Nephron (organoid): ENCODE results near the gene SHH.

Experiments used
- H3K27ac Mint-ChIP-seq, 3 experiments: 2 replicates each; pipeline ENCODE4 v1.8.0; 2020; ENCODE audit warnings: mixed read lengths in 3 of 3, mild to moderate bottlenecking in 2 of 3, moderate library complexity in 1 of 3
- H3K27me3 Mint-ChIP-seq: 2 replicates; pipeline ENCODE4 v1.8.0; 2021; ENCODE audit warnings: low read depth, mild to moderate bottlenecking, moderate library complexity, mixed read lengths
- H3K36me3 Mint-ChIP-seq: 2 replicates; pipeline ENCODE4 v1.8.0; 2020; ENCODE audit warnings: low read depth, mixed read lengths
- H3K4me1 Mint-ChIP-seq: 2 replicates; pipeline ENCODE4 v1.8.0; 2020; ENCODE audit warnings: mixed read lengths
- H3K4me3 Mint-ChIP-seq, 3 experiments: 2 replicates each; pipeline ENCODE4 v1.8.0; 2020; ENCODE audit warnings: mild to moderate bottlenecking in 3 of 3, mixed read lengths in 3 of 3, moderate library complexity in 2 of 3
- H3K9me3 Mint-ChIP-seq: 2 replicates; pipeline ENCODE4 v1.8.0; 2020; ENCODE audit warnings: mixed read lengths
- TF ChIP-seq, protein P1 (sequence below), 3 experiments: fragments of 200-600 bp; sonication (generic); IDR thresholded peaks; one replicate each; pipeline ENCODE4 v1.5.0; 2021; ENCODE audit warnings: antibody characterized with exemption in 3 of 3; ENCODE audit not compliant: unreplicated experiment in 3 of 3

SHH gene

DNA sequence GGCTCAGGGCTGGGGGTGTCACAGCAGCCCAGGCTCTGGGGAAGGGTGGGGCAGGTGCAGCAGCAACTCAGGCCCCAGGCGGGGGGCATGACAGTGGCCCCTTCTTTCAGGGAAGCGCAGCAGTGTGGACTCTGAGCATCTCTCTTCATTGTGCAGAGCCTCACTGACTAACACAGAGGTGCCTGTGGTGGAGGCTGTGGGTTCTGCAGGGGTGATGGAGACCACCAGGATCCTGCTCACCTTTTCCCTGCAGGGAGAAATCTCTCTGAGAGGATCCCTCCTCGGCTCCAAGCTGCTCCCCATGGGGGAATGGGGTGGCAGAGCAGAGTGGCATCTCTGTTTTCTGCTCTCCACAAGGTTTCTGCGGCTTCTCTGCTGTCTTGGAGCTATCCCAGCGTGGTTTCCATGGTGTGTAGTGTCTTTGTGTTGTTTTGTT is 37.8 kb upstream of the SHH start:
- Mint-ChIP-seq H3K4me1 (no peaks in the 10 kb centered on the region), H3K36me3 (no peaks in the 10 kb centered on the region), H3K9me3 (peaks cover 4% of the 10 kb centered on the region), H3K4me3 (no peak overlapping the region), H3K27me3 (peaks cover 19% of the 10 kb centered on the region), H3K27ac (no peak overlapping the region)
- TF ChIP-seq, protein P1, sequence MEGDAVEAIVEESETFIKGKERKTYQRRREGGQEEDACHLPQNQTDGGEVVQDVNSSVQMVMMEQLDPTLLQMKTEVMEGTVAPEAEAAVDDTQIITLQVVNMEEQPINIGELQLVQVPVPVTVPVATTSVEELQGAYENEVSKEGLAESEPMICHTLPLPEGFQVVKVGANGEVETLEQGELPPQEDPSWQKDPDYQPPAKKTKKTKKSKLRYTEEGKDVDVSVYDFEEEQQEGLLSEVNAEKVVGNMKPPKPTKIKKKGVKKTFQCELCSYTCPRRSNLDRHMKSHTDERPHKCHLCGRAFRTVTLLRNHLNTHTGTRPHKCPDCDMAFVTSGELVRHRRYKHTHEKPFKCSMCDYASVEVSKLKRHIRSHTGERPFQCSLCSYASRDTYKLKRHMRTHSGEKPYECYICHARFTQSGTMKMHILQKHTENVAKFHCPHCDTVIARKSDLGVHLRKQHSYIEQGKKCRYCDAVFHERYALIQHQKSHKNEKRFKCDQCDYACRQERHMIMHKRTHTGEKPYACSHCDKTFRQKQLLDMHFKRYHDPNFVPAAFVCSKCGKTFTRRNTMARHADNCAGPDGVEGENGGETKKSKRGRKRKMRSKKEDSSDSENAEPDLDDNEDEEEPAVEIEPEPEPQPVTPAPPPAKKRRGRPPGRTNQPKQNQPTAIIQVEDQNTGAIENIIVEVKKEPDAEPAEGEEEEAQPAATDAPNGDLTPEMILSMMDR (IDR thresholded peaks at IDR 0.05; ENCODE audit: unreplicated experiment in 3 of 3) = no peak

- Mint-ChIP-seq H3K27me3 (peaks cover 19% of the 10 kb centered on the region), H3K36me3 (no peaks in the 10 kb centered on the region), H3K4me1 (no peaks in the 10 kb centered on the region), H3K27ac (no peak overlapping the region), H3K4me3 (no peak overlapping the region), H3K9me3 (no peaks in the 10 kb centered on the region)
- TF ChIP-seq, protein P1 (IDR thresholded peaks at IDR 0.05; ENCODE audit: unreplicated experiment in 3 of 3) = no peak
Observed at GRCh38 chr7:155848691-155849669, 36.7 kb upstream of the SHH start.

GRCh38 chr7:155847821-155848435 is 35.7 kb upstream of the SHH start:
- no peak overlapping the region for H3K4me3 Mint-ChIP-seq
- H3K4me1 Mint-ChIP-seq = no peaks in the 10 kb centered on the region
- peaks cover 24% of the 10 kb centered on the region for H3K27me3 Mint-ChIP-seq
- H3K36me3 Mint-ChIP-seq = no peaks in the 10 kb centered on the region
- TF ChIP-seq, protein P1 (IDR thresholded peaks at IDR 0.05; ENCODE audit: unreplicated experiment in 3 of 3) = no peak
- no peaks in the 10 kb centered on the region for H3K9me3 Mint-ChIP-seq
- no peak overlapping the region for H3K27ac Mint-ChIP-seq

DNA sequence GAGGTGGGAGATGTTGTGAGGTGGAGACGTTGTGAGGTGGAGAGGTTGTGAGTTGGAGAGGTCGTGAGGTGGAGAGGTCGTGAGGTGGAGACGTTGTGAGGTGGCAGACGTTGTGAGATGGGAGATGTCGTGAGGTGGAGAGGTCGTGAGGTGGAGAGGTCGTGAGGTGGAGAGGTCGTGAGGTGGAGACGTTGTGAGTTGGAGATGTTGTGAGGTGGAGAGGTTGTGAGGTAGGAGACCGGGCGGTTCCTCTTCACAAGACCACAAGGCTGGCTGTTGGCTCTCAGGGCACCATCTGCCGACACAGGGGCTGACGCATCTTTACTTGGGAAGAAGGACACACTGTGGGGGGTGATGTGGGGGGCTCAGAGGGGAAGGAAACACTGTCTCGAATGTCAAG is 34.7 kb upstream of the SHH start:
- TF ChIP-seq, protein P1 (IDR thresholded peaks at IDR 0.05; ENCODE audit: unreplicated experiment in 3 of 3) = no peak
- Mint-ChIP-seq H3K9me3 (no peaks in the 10 kb centered on the region), H3K36me3 (no peaks in the 10 kb centered on the region), H3K4me1 (no peaks in the 10 kb centered on the region), H3K4me3 (no peak overlapping the region), H3K27me3 (peaks cover 19% of the 10 kb centered on the region), H3K27ac (no peak overlapping the region)

DNA sequence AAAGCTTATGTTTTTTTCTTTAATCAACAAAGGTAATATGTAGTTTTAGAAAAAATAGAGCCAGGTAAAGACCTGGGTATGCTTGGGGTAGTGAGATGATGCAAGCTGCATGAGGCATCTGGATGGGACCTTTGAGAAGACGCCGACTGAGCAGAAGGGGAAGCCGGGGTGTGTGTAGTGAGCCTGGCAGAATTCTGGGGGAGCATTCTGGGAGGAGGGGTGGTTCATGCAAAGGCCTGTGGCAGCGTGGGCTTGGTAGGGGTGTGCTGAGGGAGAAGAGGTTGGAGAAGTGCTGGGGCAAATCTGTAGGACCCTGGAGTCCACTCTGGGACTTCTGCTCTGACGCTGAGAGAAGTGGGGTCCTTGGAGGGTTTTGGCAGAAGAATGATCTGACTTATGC is 33.9 kb upstream of the SHH start:
- no peaks in the 10 kb centered on the region for H3K36me3 Mint-ChIP-seq
- TF ChIP-seq, protein P1 (IDR thresholded peaks at IDR 0.05; ENCODE audit: unreplicated experiment in 3 of 3) = no peak
- H3K4me1 Mint-ChIP-seq = no peaks in the 10 kb centered on the region
- H3K27me3 Mint-ChIP-seq = peaks cover 24% of the 10 kb centered on the region
- no peaks in the 10 kb centered on the region for H3K9me3 Mint-ChIP-seq
- no peak overlapping the region for H3K27ac Mint-ChIP-seq
- no peak overlapping the region for H3K4me3 Mint-ChIP-seq
